Endodermal cell (in vitro differentiated cells): ENCODE results near the gene GYPC. TPM values are rescaled to one million over a fixed set of nuclear protein-coding genes. Genes with fewer than 3 reads are reported as not detected.
A peak's percentile ranks its signal among the peaks of the same experiment; 100 is the strongest.
"Not testable (repeated sequence)": the region's sequence is repeated elsewhere in the genome, so short reads cannot be mapped to it uniquely, and the experiment has no call there.

Experiments
- DNase-seq: peaks from one replicate; pipeline ENCODE4 v3.0.0-alpha.2; 2017
- H3K27ac ChIP-seq: 2 replicates; pipeline ENCODE4 v1.5.1; 2013; ENCODE audit warnings: mild to moderate bottlenecking, low read depth, low read length, moderate library complexity
- H3K27me3 ChIP-seq: 2 replicates; pipeline ENCODE4 v1.6.1; 2013; ENCODE audit warnings: mild to moderate bottlenecking, low read length, moderate library complexity; ENCODE audit not compliant: insufficient read depth, control insufficient read depth, poor library complexity, severe bottlenecking
- H3K36me3 ChIP-seq: 2 replicates; pipeline ENCODE4 v1.7.0; 2013; ENCODE audit warnings: mild to moderate bottlenecking, low read length, moderate library complexity; ENCODE audit not compliant: control insufficient read depth, insufficient read depth
- H3K4me1 ChIP-seq: one replicate; pipeline ENCODE4 v1.7.0; 2013; ENCODE audit warnings: low read length; ENCODE audit not compliant: control insufficient read depth, insufficient read depth
- H3K4me3 ChIP-seq: 2 replicates; pipeline ENCODE4 v1.5.1; 2013; ENCODE audit warnings: mild to moderate bottlenecking, low read length, moderate library complexity
- H3K9ac ChIP-seq: 2 replicates; pipeline ENCODE4 v1.6.1; 2013; ENCODE audit warnings: mild to moderate bottlenecking, low read length, moderate library complexity; ENCODE audit not compliant: poor library complexity, severe bottlenecking; ENCODE audit errors: extremely low read depth
- H3K9me3 ChIP-seq: 2 replicates; pipeline ENCODE4 v1.6.1; 2013; ENCODE audit warnings: mild to moderate bottlenecking, low read length, moderate library complexity; ENCODE audit not compliant: control insufficient read depth
- H3K27ac Mint-ChIP-seq: 2 replicates; pipeline ENCODE4 v1.8.0; 2020; ENCODE audit warnings: mixed read lengths
- H3K27me3 Mint-ChIP-seq: 2 replicates; pipeline ENCODE4 v1.8.0; 2021; ENCODE audit warnings: mild to moderate bottlenecking, mixed read lengths; ENCODE audit not compliant: insufficient read depth
- H3K36me3 Mint-ChIP-seq: 2 replicates; pipeline ENCODE4 v1.8.0; 2020; ENCODE audit warnings: low read depth, mixed read lengths
- H3K4me1 Mint-ChIP-seq: 2 replicates; pipeline ENCODE4 v1.8.0; 2020; ENCODE audit warnings: mixed read lengths
- H3K4me3 Mint-ChIP-seq: 2 replicates; pipeline ENCODE4 v1.8.0; 2020; ENCODE audit warnings: mild to moderate bottlenecking, moderate library complexity, mixed read lengths
- H3K9me3 Mint-ChIP-seq: 2 replicates; pipeline ENCODE4 v1.8.0; 2020; ENCODE audit warnings: mild to moderate bottlenecking, mixed read lengths
- WGBS, 2 experiments: methylation state at CpG; one replicate each; pipeline versions ENCODE4 v1.1.5 to v1.1.7; 2013; ENCODE audit warnings: missing lambda C conversion rate in 2 of 2, mixed read lengths in 1 of 2; ENCODE audit not compliant: insufficient coverage in 1 of 2, insufficient read length in 1 of 2; 5-methylcytosine and 5-hydroxymethylcytosine counted together
- total RNA-seq, 2 donors: library from RNA; stranded (reverse); fragmentation: NEBNext Ultra II Directional in 1 of 2; extraction: Animal tissue kit (Norgen Biotek cat#: 25700) in 1 of 2; gene quantifications; 2 replicates in 1 of 2; 3 replicates in 1 of 2; pipeline ENCODE4 v1.2.1, GENCODE V29; 2021
- TF ChIP-seq, protein P1 (sequence below): fragments of 200-600 bp; sonication (generic); conservative IDR thresholded peaks from 2 replicates; pipeline ENCODE4 v1.5.0; 2021; ENCODE audit warnings: antibody characterized with exemption, mild to moderate bottlenecking

The GYPC gene
- total RNA-seq, 2 donors from 2014 or later: 15.3 to 23.2 TPM

DNA sequence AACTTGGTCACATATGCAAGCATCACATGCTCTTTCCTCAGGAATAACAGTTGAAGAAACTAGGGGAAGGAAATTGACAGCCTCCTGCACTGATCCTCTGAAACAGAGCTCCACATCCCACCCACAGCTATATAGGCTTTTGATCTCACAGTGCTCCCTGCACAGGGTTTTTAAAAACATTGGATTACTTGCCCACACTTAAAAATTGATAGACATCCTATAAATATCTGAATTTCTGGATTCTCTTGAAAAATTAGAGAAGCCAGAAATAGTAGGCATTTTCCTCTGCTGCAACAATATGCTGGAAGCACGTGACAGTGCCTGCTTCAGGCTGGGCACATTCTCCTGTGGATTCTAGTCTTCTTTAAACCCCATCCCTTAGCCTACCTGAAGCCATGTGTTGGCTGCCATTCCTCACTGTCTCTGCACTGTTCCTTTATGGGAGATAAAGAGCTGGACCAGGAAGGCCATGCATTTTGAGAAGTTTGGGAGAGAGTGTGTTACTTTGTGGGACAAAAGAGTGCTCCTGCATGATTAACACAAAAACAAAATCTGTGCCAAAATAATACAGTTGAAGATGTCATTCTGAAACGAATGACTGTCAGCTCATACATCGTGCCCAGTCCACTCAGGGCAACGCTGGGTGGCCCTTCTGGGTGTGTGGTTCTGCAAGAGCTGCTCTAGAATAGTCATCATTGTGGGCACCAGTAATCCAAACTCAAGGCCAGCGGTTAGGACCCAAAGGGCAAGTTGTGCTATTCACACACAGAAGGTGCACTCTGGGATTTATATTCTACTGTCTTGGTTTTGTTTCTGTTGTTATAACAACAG lies 59.8 kb downstream of the GYPC start:
- Mint-ChIP-seq H3K27ac (no peak overlapping the region), H3K9me3 (no peaks in the 10 kb centered on the region), H3K4me1 (no peaks in the 10 kb centered on the region), H3K4me3 (no peak overlapping the region), H3K27me3 (peaks cover 9% of the 10 kb centered on the region), H3K36me3 (no peaks in the 10 kb centered on the region)
- TF ChIP-seq, protein P1, sequence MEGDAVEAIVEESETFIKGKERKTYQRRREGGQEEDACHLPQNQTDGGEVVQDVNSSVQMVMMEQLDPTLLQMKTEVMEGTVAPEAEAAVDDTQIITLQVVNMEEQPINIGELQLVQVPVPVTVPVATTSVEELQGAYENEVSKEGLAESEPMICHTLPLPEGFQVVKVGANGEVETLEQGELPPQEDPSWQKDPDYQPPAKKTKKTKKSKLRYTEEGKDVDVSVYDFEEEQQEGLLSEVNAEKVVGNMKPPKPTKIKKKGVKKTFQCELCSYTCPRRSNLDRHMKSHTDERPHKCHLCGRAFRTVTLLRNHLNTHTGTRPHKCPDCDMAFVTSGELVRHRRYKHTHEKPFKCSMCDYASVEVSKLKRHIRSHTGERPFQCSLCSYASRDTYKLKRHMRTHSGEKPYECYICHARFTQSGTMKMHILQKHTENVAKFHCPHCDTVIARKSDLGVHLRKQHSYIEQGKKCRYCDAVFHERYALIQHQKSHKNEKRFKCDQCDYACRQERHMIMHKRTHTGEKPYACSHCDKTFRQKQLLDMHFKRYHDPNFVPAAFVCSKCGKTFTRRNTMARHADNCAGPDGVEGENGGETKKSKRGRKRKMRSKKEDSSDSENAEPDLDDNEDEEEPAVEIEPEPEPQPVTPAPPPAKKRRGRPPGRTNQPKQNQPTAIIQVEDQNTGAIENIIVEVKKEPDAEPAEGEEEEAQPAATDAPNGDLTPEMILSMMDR: no peak
- Histone ChIP-seq H3K4me3 (no peak overlapping the region), H3K27me3 (no peaks in the 10 kb centered on the region), H3K36me3 (no peaks in the 10 kb centered on the region), H3K27ac (no peak overlapping the region), H3K9me3 (no peaks in the 10 kb centered on the region), H3K9ac (no peak overlapping the region), H3K4me1 (no peaks in the 10 kb centered on the region)
- peak; percentile 19 for DNase-seq
- WGBS, 2 experiments: 93 to 94% methylated on average over 4 to 5 of the region's 5 CpGs

DNA sequence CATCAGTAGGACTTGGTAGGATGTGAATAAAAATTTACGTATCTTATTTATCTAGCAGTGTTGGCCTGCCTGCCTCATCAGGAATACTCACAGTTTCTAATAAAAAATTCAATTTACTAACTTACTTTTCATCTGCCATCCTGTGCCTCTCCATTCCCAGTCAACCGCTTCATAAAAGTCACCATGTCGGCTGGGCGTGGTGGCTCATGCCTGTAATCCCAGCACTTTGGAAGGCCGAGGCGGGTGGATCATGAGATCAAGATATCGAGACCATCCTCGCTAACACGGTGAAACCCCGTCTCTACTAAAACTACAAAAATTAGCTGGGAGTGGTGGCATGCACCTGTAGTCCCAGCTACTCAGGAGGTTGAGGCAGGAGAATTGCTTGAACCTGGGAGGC lies 61.3 kb downstream of the GYPC start:
- not testable (repeated sequence) for H3K36me3 ChIP-seq, H3K9ac ChIP-seq, H3K9me3 Mint-ChIP-seq, H3K9me3 ChIP-seq, DNase-seq, H3K27ac ChIP-seq, H3K4me3 Mint-ChIP-seq, H3K4me1 ChIP-seq, H3K27me3 Mint-ChIP-seq, H3K4me3 ChIP-seq, H3K36me3 Mint-ChIP-seq, H3K27me3 ChIP-seq, H3K27ac Mint-ChIP-seq, H3K4me1 Mint-ChIP-seq
- 97 to 98% methylated on average over 6 to 10 of the region's 10 CpGs for WGBS, 2 experiments

DNA sequence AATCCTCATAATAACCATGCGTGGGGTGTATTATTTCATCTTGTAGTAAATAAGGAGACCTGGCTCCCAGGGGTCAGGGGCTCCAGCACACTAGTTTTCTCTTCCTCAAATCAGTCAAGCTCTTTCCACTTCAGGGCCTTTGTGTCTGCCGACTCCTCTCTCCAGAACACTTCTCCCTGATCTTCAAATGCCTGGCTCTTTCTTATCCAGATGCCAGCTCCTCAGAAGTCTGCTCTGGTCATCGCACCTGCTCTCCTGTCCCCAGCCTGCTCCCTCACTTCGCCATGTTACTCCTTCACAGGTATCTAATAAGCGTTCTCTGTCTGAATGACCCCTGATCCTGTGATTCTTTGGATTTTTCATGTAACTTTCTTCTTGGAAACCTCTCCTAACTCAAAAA lies 62.0 kb downstream of the GYPC start:
- Histone ChIP-seq H3K36me3 (no peaks in the 10 kb centered on the region), H3K9ac (no peak overlapping the region), H3K9me3 (no peaks in the 10 kb centered on the region), H3K4me3 (no peak overlapping the region), H3K27ac (no peak overlapping the region), H3K4me1 (no peaks in the 10 kb centered on the region), H3K27me3 (no peaks in the 10 kb centered on the region)
- Mint-ChIP-seq H3K27ac (no peak overlapping the region), H3K4me3 (no peak overlapping the region), H3K9me3 (no peaks in the 10 kb centered on the region), H3K36me3 (no peaks in the 10 kb centered on the region), H3K27me3 (peaks cover 9% of the 10 kb centered on the region), H3K4me1 (no peaks in the 10 kb centered on the region)
- TF ChIP-seq, protein P1: no peak
- WGBS, 2 experiments: 92 to 100% methylated on average over 4 to 5 of the region's 5 CpGs
- DNase-seq: peak; percentile 15
